HCT116 (cell line): ENCODE measurements around the gene C9orf50. TPM values are rescaled to one million over a fixed set of nuclear protein-coding genes. Genes with fewer than 3 reads are reported as not detected.

Experiments
- ATAC-seq: fragments of 200-7000 bp; cut with Tn5 transposase; 2 replicates; pipeline ENCODE4 v1.9.1; 2020; ENCODE audit warnings: mild to moderate bottlenecking, moderate library complexity
- BruUV-seq: library from RNA; stranded (reverse); fragments of 400-500 nt; replicated peaks from 2 replicates; lab custom pipeline; 2021; lab: Mats Ljungman, UMichigan
- CTCF ChIA-PET: fragments of 300-600 bp; sonication (Branson Sonifier 250); formaldehyde crosslinking; loops from one replicate; lab custom pipeline; 2021; ENCODE audit warnings: antibody characterized with exemption; lab: Charles Lee
- POLR2A ChIA-PET: fragments of 300-600, 350-600 bp; sonication (Branson Sonifier 250); formaldehyde crosslinking; loops from one replicate; lab custom pipeline; 2021; ENCODE audit warnings: antibody characterized with exemption; lab: Charles Lee
- RAD21 ChIA-PET, 2 experiments: fragments of 300-600 bp; sonication (Branson Sonifier 250); formaldehyde crosslinking; loops; one replicate each; lab custom pipeline; 2023; ENCODE audit warnings: low total read pairs in 2 of 2; ENCODE audit not compliant: uncharacterized antibody in 2 of 2, unreplicated experiment in 2 of 2, low non-redundant PET in 1 of 2; lab: Charles Lee
- DNase-seq: peaks from one replicate; pipeline ENCODE4 v3.0.0-alpha.2; 2010; ENCODE audit warnings: low read depth, low spot score
- H2AFZ ChIP-seq: fragments of 200-600 bp; shearing (Covaris generic), sonication (generic); 2 replicates; pipeline ENCODE4 v1.6.1; 2017; ENCODE audit warnings: low read depth, mixed run types, mixed read lengths, antibody characterized with exemption, low read length; ENCODE audit not compliant: poor library complexity, severe bottlenecking
- H3K27ac ChIP-seq: 2 replicates; pipeline ENCODE4 v1.5.1; 2012; ENCODE audit warnings: low read depth, low read length
- H3K27me3 ChIP-seq: fragments of 200-600 bp; sonication (generic); 2 replicates; pipeline ENCODE4 v1.6.1; 2016; ENCODE audit warnings: mixed run types, low read length, mixed read lengths; ENCODE audit not compliant: insufficient read depth
- H3K36me3 ChIP-seq, 2 experiments: fragments of 200-500 bp in 1 of 2; fragments of 200-600 bp in 1 of 2; sonication (Bioruptor generic) in 1 of 2; sonication (generic) in 1 of 2; 2 replicates each; pipeline versions ENCODE4 v1.5.1 to v1.6.1; 2014 to 2016; ENCODE audit warnings: low read length in 2 of 2, inconsistent platforms in 1 of 2, mixed read lengths in 1 of 2, mixed run types in 1 of 2; ENCODE audit not compliant: insufficient read depth in 2 of 2, control insufficient read depth in 1 of 2
- H3K4me1 ChIP-seq, 2 experiments: fragments of 200-600 bp in 1 of 2; sonication (generic) in 1 of 2; 2 replicates each; pipeline versions ENCODE4 v1.5.1 to v1.6.1; 2012 to 2017; ENCODE audit warnings: low read length in 2 of 2, inconsistent platforms in 1 of 2, mild to moderate bottlenecking in 1 of 2, mixed read lengths in 1 of 2, mixed run types in 1 of 2, moderate library complexity in 1 of 2; ENCODE audit not compliant: insufficient read depth in 2 of 2, control insufficient read depth in 1 of 2
- H3K4me2 ChIP-seq: fragments of 200-600 bp; sonication (generic); 2 replicates; pipeline ENCODE4 v1.6.1; 2017; ENCODE audit warnings: mixed run types, low read length, mixed read lengths
- H3K4me3 ChIP-seq, 2 experiments: fragments of 200-600 bp in 1 of 2; sonication (generic) in 1 of 2; replicated peaks in 1 of 2; 2 replicates each; pipeline ENCODE4 v1.5.1; 2011 to 2016; ENCODE audit warnings: low read length in 2 of 2, control low read depth in 1 of 2, low read depth in 1 of 2, mild to moderate bottlenecking in 1 of 2, mixed read lengths in 1 of 2, mixed run types in 1 of 2
- H3K79me2 ChIP-seq: fragments of 200-600 bp; sonication (generic); 2 replicates; pipeline ENCODE4 v1.6.1; 2017; ENCODE audit warnings: mild to moderate bottlenecking, mixed run types, low read length, moderate library complexity, mixed read lengths; ENCODE audit not compliant: insufficient read depth
- H3K9ac ChIP-seq: fragments of 200-600 bp; sonication (generic); 2 replicates; pipeline ENCODE4 v1.6.1; 2016; ENCODE audit warnings: low read length, mixed read lengths
- H3K9me2 ChIP-seq: fragments of 200-600 bp; sonication (generic), shearing (Covaris generic); 2 replicates; pipeline ENCODE4 v1.6.1; 2017; ENCODE audit warnings: mixed run types, mild to moderate bottlenecking, moderate library complexity; ENCODE audit not compliant: insufficient read depth
- H3K9me3 ChIP-seq, 2 experiments: fragments of 200-500 bp in 1 of 2; fragments of 200-600 bp in 1 of 2; sonication (Bioruptor generic) in 1 of 2; sonication (generic) in 1 of 2; 2 replicates each; pipeline ENCODE4 v1.6.1; 2014 to 2017; ENCODE audit warnings: low read length in 2 of 2, mixed read lengths in 2 of 2, inconsistent platforms in 1 of 2, low read depth in 1 of 2, mild to moderate bottlenecking in 1 of 2, mixed run types in 1 of 2, moderate library complexity in 1 of 2; ENCODE audit not compliant: control insufficient read depth in 1 of 2, insufficient read depth in 1 of 2
- H4K20me1 ChIP-seq: fragments of 200-600 bp; sonication (generic), shearing (Covaris generic); 2 replicates; pipeline ENCODE4 v1.6.1; 2017; ENCODE audit warnings: mixed run types, mild to moderate bottlenecking, moderate library complexity; ENCODE audit not compliant: insufficient read depth
- ATF3 ChIP-seq: IDR thresholded peaks from 2 replicates; pipeline ENCODE4 v1.6.1; 2012
- CEBPB ChIP-seq: IDR thresholded peaks from 2 replicates; pipeline ENCODE4 v1.6.1; 2012; ENCODE audit warnings: low read depth
- EGR1 ChIP-seq: IDR thresholded peaks from 2 replicates; pipeline ENCODE4 v1.6.1; 2012; ENCODE audit warnings: low read depth
- EZH2 ChIP-seq: fragments of 200-600 bp; sonication (generic); IDR thresholded peaks from 2 replicates; pipeline ENCODE4 v1.6.1; 2017; ENCODE audit warnings: antibody characterized with exemption, mixed run types
- EZH2phosphoT487 ChIP-seq: fragments of 200-600 bp; IDR thresholded peaks from 2 replicates; pipeline ENCODE4 v1.6.1; 2018; ENCODE audit warnings: antibody characterized with exemption, borderline replicate concordance
- FOSL1 ChIP-seq: IDR thresholded peaks from 2 replicates; pipeline ENCODE4 v1.6.1; 2012; ENCODE audit warnings: low read depth
- JUND ChIP-seq: IDR thresholded peaks from 2 replicates; pipeline ENCODE4 v1.6.1; 2012
- MAX ChIP-seq: IDR thresholded peaks from 2 replicates; pipeline ENCODE4 v1.6.1; 2012
- POLR2A ChIP-seq: IDR thresholded peaks from 2 replicates; pipeline ENCODE4 v1.7.0; 2011; ENCODE audit warnings: borderline replicate concordance; ENCODE audit not compliant: insufficient read depth, insufficient read length; ENCODE audit errors: extremely low read depth
- RAD21 ChIP-seq: IDR thresholded peaks from 2 replicates; pipeline ENCODE4 v1.6.1; 2012; ENCODE audit warnings: low read depth, mild to moderate bottlenecking
- REST ChIP-seq: IDR thresholded peaks from 2 replicates; pipeline ENCODE4 v1.6.1; 2012; ENCODE audit warnings: low read depth
- SIN3A ChIP-seq: IDR thresholded peaks from 2 replicates; pipeline ENCODE4 v1.6.1; 2012; ENCODE audit warnings: low read depth
- SP1 ChIP-seq: IDR thresholded peaks from 2 replicates; pipeline ENCODE4 v1.6.1; 2012; ENCODE audit warnings: low read depth
- SRF ChIP-seq: IDR thresholded peaks from 2 replicates; pipeline ENCODE4 v1.6.1; 2012; ENCODE audit warnings: low read depth
- YY1 ChIP-seq: IDR thresholded peaks from 2 replicates; pipeline ENCODE4 v1.6.1; 2011; ENCODE audit warnings: low read length, low read depth, moderate library complexity, mild to moderate bottlenecking; ENCODE audit not compliant: insufficient replicate concordance; ENCODE audit errors: extremely low read depth
- ZBTB33 ChIP-seq: IDR thresholded peaks from 2 replicates; pipeline ENCODE4 v1.6.1; 2011; ENCODE audit warnings: mild to moderate bottlenecking, low read length, moderate library complexity; ENCODE audit not compliant: insufficient replicate concordance; ENCODE audit errors: extremely low read depth
- ZFX ChIP-seq: fragments of 450-650 bp; IDR thresholded peaks from 2 replicates; pipeline ENCODE4 v1.6.1; 2017
- ZNF274 ChIP-seq: fragments of 200-500 bp; sonication (Bioruptor generic); IDR thresholded peaks from 2 replicates; pipeline ENCODE4 v1.6.1; 2014; ENCODE audit warnings: mild to moderate bottlenecking, low read depth, low read length, inconsistent platforms
- intact Hi-C: fragments of 100-400 bp; cut with micrococcal nuclease; formaldehyde crosslinking; loops from 2 replicates; pipeline ENCODE4 v1.10.0; 2022
- total RNA-seq: library from RNA; stranded (reverse); gene quantifications from one replicate; pipeline ENCODE4 v1.2.1, GENCODE V29; 2021; ENCODE audit not compliant: unreplicated experiment

Gene C9orf50
- total RNA-seq, 1 experiment from 2014 or later = not detected

- RAD21 ChIA-PET = interaction anchor here in 1 of 2 experiments (0.6 kb wide), 1 partner anchor 309 kb away, joined by 4 read pairs; no protein-coding TSS in a partner anchor
- no peak for DNase-seq
- H3K9me2 ChIP-seq = no peaks in the 10 kb centered on the region
- peaks cover 0 to 1% of the 10 kb centered on the region in 2 experiments; a peak in 1 of 4 replicates for H3K36me3 ChIP-seq
- no TSS peak for BruUV-seq
- no peaks in the 10 kb centered on the region for H3K9me3 ChIP-seq
- H2AFZ ChIP-seq = no peak overlapping the region
- H3K4me3 ChIP-seq = no peak overlapping the region
- no peak for ATAC-seq
- H3K79me2 ChIP-seq = peaks cover 26% of the 10 kb centered on the region
- CTCF ChIA-PET = interaction anchor here (3.4 kb wide), 1 partner anchor 147 kb away, joined by 18 read pairs; no protein-coding TSS in a partner anchor
- intact Hi-C loops = loop anchor here (5.0 kb wide), 1 partner anchor 83 kb away; no protein-coding TSS in a partner anchor
- POLR2A ChIA-PET = no interaction called here
- H3K9ac ChIP-seq = no peak overlapping the region
- H4K20me1 ChIP-seq = no peaks in the 10 kb centered on the region
- H3K27ac ChIP-seq = no peak overlapping the region
- H3K4me1 ChIP-seq = peaks cover 10 to 17% of the 10 kb centered on the region in 2 experiments; a peak in 3 of 4 replicates
- no peaks in the 10 kb centered on the region for H3K27me3 ChIP-seq
- H3K4me2 ChIP-seq = no peak overlapping the region
- TF ChIP-seq YY1 (no peak), EGR1 (no peak), JUND (no peak), SIN3A (no peak), ZNF274 (no peak), FOSL1 (no peak), EZH2 (no peak), ATF3 (no peak), ZFX (no peak), ZBTB33 (no peak), CEBPB (no peak), EZH2phosphoT487 (no peak), SRF (no peak), SP1 (no peak), MAX (no peak), REST (no peak), POLR2A (no peak), RAD21 (no peak)
Observed at GRCh38 chr9:129644365-129644764, 23.5 kb upstream of the C9orf50 start.
